Measurements from ENCODE around the gene FOXA1. TPM values are rescaled to one million over a fixed set of nuclear protein-coding genes. Genes with fewer than 3 reads are reported as not detected.

Gene FOXA1
- total and polyA plus RNA-seq, 7 experiments from 2014 or later, result not detected

DNA sequence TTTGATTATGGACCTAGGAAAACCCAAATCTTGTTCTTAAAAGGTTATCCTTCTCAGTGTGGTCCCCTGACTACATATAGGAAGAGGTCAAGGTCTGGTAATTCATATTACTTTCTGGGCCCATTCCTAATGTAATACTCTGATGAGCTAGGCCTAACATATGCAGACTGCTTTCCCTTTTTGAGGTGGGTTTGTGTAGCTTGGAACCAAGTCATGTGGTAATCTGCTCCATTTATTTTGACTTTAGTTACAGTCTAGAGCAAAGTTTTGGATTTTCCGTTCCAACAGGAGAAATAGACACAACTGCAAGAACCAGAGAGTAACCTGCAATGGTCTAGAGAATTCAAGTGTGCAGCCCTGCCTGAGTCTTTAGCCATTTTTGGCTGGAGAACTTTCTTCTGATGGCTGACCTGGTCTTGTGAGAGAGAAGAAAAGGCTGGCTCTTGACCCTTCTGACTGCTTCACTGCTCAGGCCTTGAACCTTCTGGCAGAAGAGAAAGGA lies 22.9 kb upstream of the FOXA1 start:
- no peak for DNase-seq
- Histone ChIP-seq H3K27me3 (ENCODE audit: control insufficient read depth in 2 of 2, insufficient read depth in 2 of 2, low read length in 2 of 2) (no peaks in the 10 kb centered on the region), H3K27ac (ENCODE audit: low read depth, low read length) (no peak overlapping the region), H3K36me3 (ENCODE audit: control insufficient read depth in 2 of 3, insufficient read depth in 3 of 3, low read length in 3 of 3) (no peaks in the 10 kb centered on the region), H3K4me3 (ENCODE audit: low read length) (no peak overlapping the region), H3K9me3 (ENCODE audit: control insufficient read depth in 2 of 3, low read length in 3 of 3) (peaks cover 0 to 28% (median 0%) of the 10 kb centered on the region in 3 experiments), H3K4me1 (ENCODE audit: control insufficient read depth in 2 of 2, insufficient read depth in 2 of 2, low read length in 2 of 2) (no peaks in the 10 kb centered on the region)
- no peak overlapping the region for H3K27ac Mint-ChIP-seq
- intact Hi-C loops (cut with micrococcal nuclease), result no loop called here
- H3K36me3 Mint-ChIP-seq, result peaks cover 0 to 20% (median 4%) of the 10 kb centered on the region in 5 donors
- H3K4me1 Mint-ChIP-seq, result no peaks in the 10 kb centered on the region
- ChIA-PET CTCF (no interaction called here), POLR2A (no interaction called here)
- no peak for ATAC-seq
- H3K27me3 Mint-ChIP-seq, result peaks cover 10 to 37% (median 20%) of the 10 kb centered on the region in 5 donors
- peaks cover 0 to 55% (median 23%) of the 10 kb centered on the region in 11 donors for H3K9me3 Mint-ChIP-seq
- no peak overlapping the region for H3K4me3 Mint-ChIP-seq

- DNase-seq, result no peak
- H3K4me1 Mint-ChIP-seq, result no peaks in the 10 kb centered on the region
- CTCF ChIA-PET, result no interaction called here
- H3K27me3 Mint-ChIP-seq, result peaks cover 8 to 42% (median 23%) of the 10 kb centered on the region in 5 donors
- Histone ChIP-seq H3K36me3 (ENCODE audit: control insufficient read depth in 2 of 3, insufficient read depth in 3 of 3, low read length in 3 of 3) (no peaks in the 10 kb centered on the region), H3K4me3 (ENCODE audit: low read length) (no peak overlapping the region), H3K27me3 (ENCODE audit: control insufficient read depth in 2 of 2, insufficient read depth in 2 of 2, low read length in 2 of 2) (no peaks in the 10 kb centered on the region), H3K27ac (ENCODE audit: low read depth, low read length) (no peak overlapping the region), H3K9me3 (ENCODE audit: control insufficient read depth in 2 of 3, low read length in 3 of 3) (peaks cover 0 to 28% (median 0%) of the 10 kb centered on the region in 3 experiments), H3K4me1 (ENCODE audit: control insufficient read depth in 2 of 2, insufficient read depth in 2 of 2, low read length in 2 of 2) (no peaks in the 10 kb centered on the region)
- intact Hi-C loops (cut with micrococcal nuclease), result no loop called here
- H3K36me3 Mint-ChIP-seq, result peaks cover 0 to 20% (median 4%) of the 10 kb centered on the region in 5 donors
- peaks cover 0 to 63% (median 23%) of the 10 kb centered on the region in 11 donors for H3K9me3 Mint-ChIP-seq
- POLR2A ChIA-PET, result no interaction called here
- ATAC-seq, result no peak
- H3K27ac Mint-ChIP-seq, result no peak overlapping the region
- no peak overlapping the region for H3K4me3 Mint-ChIP-seq
These were observed 21.8 kb upstream of the FOXA1 start for GRCh38 chr14:37616853-37617252.

GRCh38 chr14:37615582-37616289 lies 20.7 kb upstream of the FOXA1 start:
- CTCF ChIA-PET, result no interaction called here
- intact Hi-C loops (cut with micrococcal nuclease), result no loop called here
- no peak overlapping the region for H3K27ac ChIP-seq (ENCODE audit: low read depth, low read length)
- POLR2A ChIA-PET, result no interaction called here
- no peaks in the 10 kb centered on the region for H3K27me3 ChIP-seq (ENCODE audit: control insufficient read depth in 2 of 2, insufficient read depth in 2 of 2, low read length in 2 of 2)
- ATAC-seq (no peak), DNase-seq (no peak)
- H3K36me3 ChIP-seq (ENCODE audit: control insufficient read depth in 2 of 3, insufficient read depth in 3 of 3, low read length in 3 of 3), result no peaks in the 10 kb centered on the region
- H3K4me3 ChIP-seq (ENCODE audit: low read length), result no peak overlapping the region
- no peaks in the 10 kb centered on the region for H3K4me1 ChIP-seq (ENCODE audit: control insufficient read depth in 2 of 2, insufficient read depth in 2 of 2, low read length in 2 of 2)
- Mint-ChIP-seq H3K36me3 (peaks cover 0 to 21% (median 4%) of the 10 kb centered on the region in 5 donors), H3K4me1 (no peaks in the 10 kb centered on the region), H3K27ac (no peak overlapping the region), H3K4me3 (no peak overlapping the region), H3K9me3 (peaks cover 6 to 71% (median 28%) of the 10 kb centered on the region in 11 donors), H3K27me3 (peaks cover 8 to 44% (median 22%) of the 10 kb centered on the region in 5 donors)
- peaks cover 0 to 28% (median 0%) of the 10 kb centered on the region in 3 experiments for H3K9me3 ChIP-seq (ENCODE audit: control insufficient read depth in 2 of 3, low read length in 3 of 3)

- Mint-ChIP-seq H3K4me3 (peak overlapping the region in 1 of 10 donors; percentile 7), H3K4me1 (no peaks in the 10 kb centered on the region), H3K36me3 (peaks cover 0 to 14% (median 4%) of the 10 kb centered on the region in 5 donors), H3K27me3 (peaks cover 11 to 49% (median 41%) of the 10 kb centered on the region in 5 donors), H3K9me3 (peaks cover 10 to 60% (median 26%) of the 10 kb centered on the region in 11 donors), H3K27ac (no peak overlapping the region)
- intact Hi-C loops (cut with micrococcal nuclease), result no loop called here
- Histone ChIP-seq H3K36me3 (ENCODE audit: control insufficient read depth in 2 of 3, insufficient read depth in 3 of 3, low read length in 3 of 3) (no peaks in the 10 kb centered on the region), H3K4me3 (ENCODE audit: low read length) (no peak overlapping the region), H3K27ac (ENCODE audit: low read depth, low read length) (no peak overlapping the region), H3K27me3 (ENCODE audit: control insufficient read depth in 2 of 2, insufficient read depth in 2 of 2, low read length in 2 of 2) (no peaks in the 10 kb centered on the region), H3K9me3 (ENCODE audit: control insufficient read depth in 2 of 3, low read length in 3 of 3) (peaks cover 0 to 12% (median 0%) of the 10 kb centered on the region in 3 experiments), H3K4me1 (ENCODE audit: control insufficient read depth in 2 of 2, insufficient read depth in 2 of 2, low read length in 2 of 2) (no peaks in the 10 kb centered on the region)
- ChIA-PET CTCF (no interaction called here), POLR2A (interaction anchor here (0.6 kb wide), 1 partner anchor 952 kb away, joined by 3 read pairs; no protein-coding TSS in a partner anchor)
- ATAC-seq, result no peak
- DNase-seq, result no peak
These were observed 16.0 kb upstream of the FOXA1 start for GRCh38 chr14:37610945-37611523.

DNA sequence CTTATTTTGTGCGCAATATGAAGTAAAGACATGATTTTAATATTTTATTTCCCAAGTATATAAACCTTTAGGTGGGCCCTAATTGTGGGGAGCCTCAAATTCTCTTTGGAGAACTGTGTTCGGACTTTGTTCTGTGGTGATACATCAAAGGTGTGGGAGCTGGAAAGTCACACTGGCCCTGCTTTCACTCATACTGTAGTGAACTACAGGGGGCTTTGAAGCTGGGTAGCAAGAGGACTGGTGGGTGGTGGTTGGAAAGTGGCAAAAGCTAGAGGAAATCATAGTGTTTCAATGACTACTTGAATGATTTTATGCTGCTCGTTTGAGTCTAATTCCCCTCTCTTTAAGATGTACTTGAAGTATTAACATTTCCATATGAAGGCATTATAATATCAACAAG lies 13.6 kb upstream of the FOXA1 start:
- DNase-seq (no peak), ATAC-seq (no peak)
- CTCF ChIA-PET, result no interaction called here
- POLR2A ChIA-PET, result no interaction called here
- no peak overlapping the region for H3K27ac Mint-ChIP-seq
- H3K27me3 ChIP-seq (ENCODE audit: control insufficient read depth in 2 of 2, insufficient read depth in 2 of 2, low read length in 2 of 2), result no peaks in the 10 kb centered on the region
- no peaks in the 10 kb centered on the region for H3K4me1 ChIP-seq (ENCODE audit: control insufficient read depth in 2 of 2, insufficient read depth in 2 of 2, low read length in 2 of 2)
- H3K27ac ChIP-seq (ENCODE audit: low read depth, low read length), result no peak overlapping the region
- H3K9me3 ChIP-seq (ENCODE audit: control insufficient read depth in 2 of 3, low read length in 3 of 3), result no peaks in the 10 kb centered on the region
- peaks cover 14 to 58% (median 55%) of the 10 kb centered on the region in 5 donors for H3K27me3 Mint-ChIP-seq
- peaks cover 3 to 55% (median 20%) of the 10 kb centered on the region in 11 donors for H3K9me3 Mint-ChIP-seq
- no peak overlapping the region for H3K4me3 Mint-ChIP-seq
- no peak overlapping the region for H3K4me3 ChIP-seq (ENCODE audit: low read length)
- intact Hi-C loops (cut with micrococcal nuclease), result no loop called here
- peaks cover 0 to 10% (median 0%) of the 10 kb centered on the region in 5 donors for H3K36me3 Mint-ChIP-seq
- no peaks in the 10 kb centered on the region for H3K36me3 ChIP-seq (ENCODE audit: control insufficient read depth in 2 of 3, insufficient read depth in 3 of 3, low read length in 3 of 3)
- no peaks in the 10 kb centered on the region for H3K4me1 Mint-ChIP-seq

GRCh38 chr14:37606678-37607077 lies 11.6 kb upstream of the FOXA1 start:
- Histone ChIP-seq H3K4me3 (ENCODE audit: low read length) (no peak overlapping the region), H3K36me3 (ENCODE audit: control insufficient read depth in 2 of 3, insufficient read depth in 3 of 3, low read length in 3 of 3) (no peaks in the 10 kb centered on the region), H3K27ac (ENCODE audit: low read depth, low read length) (no peak overlapping the region), H3K9me3 (ENCODE audit: control insufficient read depth in 2 of 3, low read length in 3 of 3) (no peaks in the 10 kb centered on the region), H3K4me1 (ENCODE audit: control insufficient read depth in 2 of 2, insufficient read depth in 2 of 2, low read length in 2 of 2) (no peaks in the 10 kb centered on the region), H3K27me3 (ENCODE audit: control insufficient read depth in 2 of 2, insufficient read depth in 2 of 2, low read length in 2 of 2) (peaks cover 0 to under 1% of the 10 kb centered on the region in 2 donors)
- ChIA-PET POLR2A (no interaction called here), CTCF (no interaction called here)
- intact Hi-C loops (cut with micrococcal nuclease), result no loop called here
- no peak overlapping the region for H3K4me3 Mint-ChIP-seq
- H3K9me3 Mint-ChIP-seq, result peaks cover 0 to 46% (median 15%) of the 10 kb centered on the region in 11 donors
- H3K36me3 Mint-ChIP-seq, result peaks cover 0 to 10% (median 3%) of the 10 kb centered on the region in 5 donors
- H3K27ac Mint-ChIP-seq, result no peak overlapping the region
- peaks cover 18 to 57% (median 54%) of the 10 kb centered on the region in 5 donors for H3K27me3 Mint-ChIP-seq
- no peaks in the 10 kb centered on the region for H3K4me1 Mint-ChIP-seq
- no peak for ATAC-seq
- DNase-seq, result no peak
